Stimulated activated naive B cell treated with anti-CD40 and anti-IgM and Interleukin-4, amounts not matched to agents 10 μg/mL and 1 μg/mL and 100 μg/mL, for 72 hours (primary cell): ENCODE measurements around the gene MTX1.
"Not testable (repeated sequence)": the region's sequence is repeated elsewhere in the genome, so short reads cannot be mapped to it uniquely, and the experiment has no call there.

Experiments
- ATAC-seq, 2 donors: fragments of 150-1000 bp; cut with Tn5 transposase; replicated peaks; 2 replicates each; pipeline ENCODE4 v1.10.0; 2021; ENCODE audit warnings: moderate library complexity in 1 of 2
- DNase-seq: peaks from one replicate; pipeline ENCODE4 v3.0.0; 2021
- H3K27ac Mint-ChIP-seq: one replicate; pipeline ENCODE4 v1.8.0; 2022; ENCODE audit warnings: mild to moderate bottlenecking, mixed read lengths
- H3K27me3 Mint-ChIP-seq, 2 donors: one replicate each; pipeline ENCODE4 v1.8.0; 2022; ENCODE audit warnings: mixed read lengths in 2 of 2
- H3K36me3 Mint-ChIP-seq, 2 donors: one replicate each; pipeline ENCODE4 v1.8.0; 2022; ENCODE audit warnings: mixed read lengths in 2 of 2, mild to moderate bottlenecking in 1 of 2
- H3K4me1 Mint-ChIP-seq, 2 donors: one replicate each; pipeline ENCODE4 v1.8.0; 2022; ENCODE audit warnings: mixed read lengths in 2 of 2, mild to moderate bottlenecking in 1 of 2
- H3K4me3 Mint-ChIP-seq, 2 donors: one replicate each; pipeline ENCODE4 v1.8.0; 2022; ENCODE audit warnings: mild to moderate bottlenecking in 2 of 2, mixed read lengths in 2 of 2, moderate library complexity in 1 of 2
- H3K9me3 Mint-ChIP-seq, 2 donors: one replicate each; pipeline ENCODE4 v1.8.0; 2022; ENCODE audit warnings: mixed read lengths in 2 of 2, mild to moderate bottlenecking in 1 of 2

MTX1 gene

GRCh38 chr1:155208541-155209311 lies at the start of gene MTX1:
Gene MTX1, plus strand, starts transcription at chr1:155208695. Its CDS starts 110 bp downstream, at chr1:155208805.
- peak within 1 kb of the TSS; percentile 94 to 99 for H3K4me3 Mint-ChIP-seq
- H3K27me3 Mint-ChIP-seq = no peaks in the 10 kb centered on the region
- ATAC-seq (peak; percentile 82 to 87), DNase-seq (peak; percentile 83)
- H3K27ac Mint-ChIP-seq = peak within 1 kb of the TSS; percentile 97
- H3K9me3 Mint-ChIP-seq = no peaks in the 10 kb centered on the region
- peaks cover 2 to 9% of the 10 kb centered on the region in 2 donors for H3K36me3 Mint-ChIP-seq
- peaks cover 21 to 31% of the 10 kb centered on the region in 2 donors for H3K4me1 Mint-ChIP-seq

GRCh38 chr1:155158991-155159390 lies 49.5 kb upstream of the MTX1 start:
- H3K36me3 Mint-ChIP-seq = no peaks in the 10 kb centered on the region
- ATAC-seq = no peak

GRCh38 chr1:155160128-155160527 lies 48.4 kb upstream of the MTX1 start:
- ATAC-seq = no peak

More at GRCh38 chr1:155158991-155159390, 49.5 kb upstream of the MTX1 start:
- no peak for DNase-seq
- H3K27me3 Mint-ChIP-seq = no peaks in the 10 kb centered on the region
- peaks cover 0 to 3% of the 10 kb centered on the region in 2 donors for H3K9me3 Mint-ChIP-seq
- H3K27ac Mint-ChIP-seq = no peak overlapping the region
- no peak overlapping the region for H3K4me3 Mint-ChIP-seq
- no peaks in the 10 kb centered on the region for H3K4me1 Mint-ChIP-seq

GRCh38 chr1:155162631-155163030 lies 45.9 kb upstream of the MTX1 start:
- peak overlapping the region; percentile 31 for H3K27ac Mint-ChIP-seq
- H3K9me3 Mint-ChIP-seq, H3K27me3 Mint-ChIP-seq, DNase-seq, ATAC-seq, H3K4me3 Mint-ChIP-seq, H3K36me3 Mint-ChIP-seq: not testable (repeated sequence)
- peaks cover 9 to 15% of the 10 kb centered on the region in 2 donors for H3K4me1 Mint-ChIP-seq

More at GRCh38 chr1:155160128-155160527, 48.4 kb upstream of the MTX1 start:
- Mint-ChIP-seq H3K36me3 (no peaks in the 10 kb centered on the region), H3K9me3 (peaks cover 0 to 3% of the 10 kb centered on the region in 2 donors), H3K4me1 (no peaks in the 10 kb centered on the region), H3K27ac (no peak overlapping the region), H3K27me3 (no peaks in the 10 kb centered on the region), H3K4me3 (no peak overlapping the region)
- DNase-seq = no peak

GRCh38 chr1:155163785-155164184 lies 44.7 kb upstream of the MTX1 start:
- H3K27me3 Mint-ChIP-seq, DNase-seq, ATAC-seq, H3K9me3 Mint-ChIP-seq, H3K4me3 Mint-ChIP-seq, H3K36me3 Mint-ChIP-seq, H3K27ac Mint-ChIP-seq: not testable (repeated sequence)
- H3K4me1 Mint-ChIP-seq = peaks cover 14 to 21% of the 10 kb centered on the region in 2 donors

- H3K4me3 Mint-ChIP-seq, H3K9me3 Mint-ChIP-seq, H3K27me3 Mint-ChIP-seq, ATAC-seq, DNase-seq, H3K27ac Mint-ChIP-seq: not testable (repeated sequence)
- Mint-ChIP-seq H3K36me3 (peaks cover 7 to 10% of the 10 kb centered on the region in 2 donors), H3K4me1 (peaks cover 17 to 21% of the 10 kb centered on the region in 2 donors)
Measured at GRCh38 chr1:155164625-155165024, 43.9 kb upstream of the MTX1 start.

GRCh38 chr1:155166051-155166470 lies 42.4 kb upstream of the MTX1 start:
- no peak overlapping the region for H3K27ac Mint-ChIP-seq
- peaks cover 13 to 17% of the 10 kb centered on the region in 2 donors for H3K36me3 Mint-ChIP-seq
- H3K9me3 Mint-ChIP-seq = no peaks in the 10 kb centered on the region
- ATAC-seq = no peak
- H3K27me3 Mint-ChIP-seq = no peaks in the 10 kb centered on the region
- DNase-seq = no peak
- H3K4me1 Mint-ChIP-seq = peaks cover 18 to 22% of the 10 kb centered on the region in 2 donors
- peak overlapping the region in 1 of 2 donors; percentile 80 for H3K4me3 Mint-ChIP-seq

- H3K36me3 Mint-ChIP-seq = peaks cover 13 to 17% of the 10 kb centered on the region in 2 donors
- ATAC-seq (peak; percentile 31 to 34), DNase-seq (no peak)
- H3K4me1 Mint-ChIP-seq = peaks cover 18 to 28% of the 10 kb centered on the region in 2 donors
- H3K27me3 Mint-ChIP-seq = no peaks in the 10 kb centered on the region
- H3K9me3 Mint-ChIP-seq = no peaks in the 10 kb centered on the region
- peak overlapping the region; percentile 79 for H3K27ac Mint-ChIP-seq
- peak overlapping the region; percentile 80 to 86 for H3K4me3 Mint-ChIP-seq
Measured at GRCh38 chr1:155166471-155167165, 41.9 kb upstream of the MTX1 start.

GRCh38 chr1:155167166-155168104 lies 41.1 kb upstream of the MTX1 start:
- peak overlapping the region; percentile 93 for H3K27ac Mint-ChIP-seq
- no peaks in the 10 kb centered on the region for H3K27me3 Mint-ChIP-seq
- ATAC-seq (peak; percentile 87 to 89), DNase-seq (peak; percentile 79)
- H3K36me3 Mint-ChIP-seq = peaks cover 13 to 21% of the 10 kb centered on the region in 2 donors
- peaks cover 22 to 36% of the 10 kb centered on the region in 2 donors for H3K4me1 Mint-ChIP-seq
- no peaks in the 10 kb centered on the region for H3K9me3 Mint-ChIP-seq
- H3K4me3 Mint-ChIP-seq = peak overlapping the region; percentile 80 to 86

- DNase-seq, H3K27ac Mint-ChIP-seq, H3K27me3 Mint-ChIP-seq, ATAC-seq, H3K9me3 Mint-ChIP-seq: not testable (repeated sequence)
- H3K36me3 Mint-ChIP-seq = peaks cover 15 to 21% of the 10 kb centered on the region in 2 donors
- H3K4me3 Mint-ChIP-seq = peak overlapping the region in 1 of 2 donors; percentile 86
- peaks cover 24 to 41% of the 10 kb centered on the region in 2 donors for H3K4me1 Mint-ChIP-seq
Measured at GRCh38 chr1:155168105-155168445, 40.4 kb upstream of the MTX1 start.

- peaks cover 16 to 21% of the 10 kb centered on the region in 2 donors for H3K36me3 Mint-ChIP-seq
- peaks cover 29 to 47% of the 10 kb centered on the region in 2 donors for H3K4me1 Mint-ChIP-seq
- no peaks in the 10 kb centered on the region for H3K9me3 Mint-ChIP-seq
- DNase-seq = no peak
- H3K27ac Mint-ChIP-seq = no peak overlapping the region
- no peak overlapping the region for H3K4me3 Mint-ChIP-seq
- ATAC-seq = no peak
- H3K27me3 Mint-ChIP-seq = no peaks in the 10 kb centered on the region
Measured at GRCh38 chr1:155168456-155169210, 39.9 kb upstream of the MTX1 start.

- Mint-ChIP-seq H3K27me3 (peaks cover 0 to 5% of the 10 kb centered on the region in 2 donors), H3K27ac (peak overlapping the region; percentile 27), H3K36me3 (peaks cover 16 to 21% of the 10 kb centered on the region in 2 donors), H3K4me1 (peaks cover 34 to 56% of the 10 kb centered on the region in 2 donors), H3K9me3 (no peaks in the 10 kb centered on the region), H3K4me3 (no peak overlapping the region)
- ATAC-seq (no peak), DNase-seq (no peak)
Measured at GRCh38 chr1:155169541-155169940, 39.0 kb upstream of the MTX1 start.

- Mint-ChIP-seq H3K4me1 (peaks cover 38 to 61% of the 10 kb centered on the region in 2 donors), H3K27me3 (peaks cover 0 to 5% of the 10 kb centered on the region in 2 donors), H3K27ac (no peak overlapping the region), H3K4me3 (no peak overlapping the region), H3K36me3 (peaks cover 16 to 21% of the 10 kb centered on the region in 2 donors), H3K9me3 (no peaks in the 10 kb centered on the region)
- ATAC-seq (no peak), DNase-seq (no peak)
Measured at GRCh38 chr1:155170101-155170785, 38.3 kb upstream of the MTX1 start.
